Epithelial cell of esophagus (primary cell): ENCODE results near the gene NGFR.
A peak's percentile ranks its signal among the peaks of the same experiment; 100 is the strongest.

Source experiments
- DNase-seq: peaks from one replicate; pipeline ENCODE4 v3.0.0; 2010; ENCODE audit warnings: low read depth
- H3K4me3 ChIP-seq: 2 replicates; pipeline ENCODE4 v1.5.1; 2011; ENCODE audit warnings: mild to moderate bottlenecking, low read length, control low read depth
- TF ChIP-seq, protein P1 (sequence below): IDR thresholded peaks from 2 replicates; pipeline ENCODE4 v1.5.1; 2011; ENCODE audit warnings: low read depth, mild to moderate bottlenecking, low read length, control low read depth, inconsistent platforms; ENCODE audit not compliant: insufficient read depth; ENCODE audit errors: missing control alignments

Gene NGFR, protein sequence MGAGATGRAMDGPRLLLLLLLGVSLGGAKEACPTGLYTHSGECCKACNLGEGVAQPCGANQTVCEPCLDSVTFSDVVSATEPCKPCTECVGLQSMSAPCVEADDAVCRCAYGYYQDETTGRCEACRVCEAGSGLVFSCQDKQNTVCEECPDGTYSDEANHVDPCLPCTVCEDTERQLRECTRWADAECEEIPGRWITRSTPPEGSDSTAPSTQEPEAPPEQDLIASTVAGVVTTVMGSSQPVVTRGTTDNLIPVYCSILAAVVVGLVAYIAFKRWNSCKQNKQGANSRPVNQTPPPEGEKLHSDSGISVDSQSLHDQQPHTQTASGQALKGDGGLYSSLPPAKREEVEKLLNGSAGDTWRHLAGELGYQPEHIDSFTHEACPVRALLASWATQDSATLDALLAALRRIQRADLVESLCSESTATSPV

DNA sequence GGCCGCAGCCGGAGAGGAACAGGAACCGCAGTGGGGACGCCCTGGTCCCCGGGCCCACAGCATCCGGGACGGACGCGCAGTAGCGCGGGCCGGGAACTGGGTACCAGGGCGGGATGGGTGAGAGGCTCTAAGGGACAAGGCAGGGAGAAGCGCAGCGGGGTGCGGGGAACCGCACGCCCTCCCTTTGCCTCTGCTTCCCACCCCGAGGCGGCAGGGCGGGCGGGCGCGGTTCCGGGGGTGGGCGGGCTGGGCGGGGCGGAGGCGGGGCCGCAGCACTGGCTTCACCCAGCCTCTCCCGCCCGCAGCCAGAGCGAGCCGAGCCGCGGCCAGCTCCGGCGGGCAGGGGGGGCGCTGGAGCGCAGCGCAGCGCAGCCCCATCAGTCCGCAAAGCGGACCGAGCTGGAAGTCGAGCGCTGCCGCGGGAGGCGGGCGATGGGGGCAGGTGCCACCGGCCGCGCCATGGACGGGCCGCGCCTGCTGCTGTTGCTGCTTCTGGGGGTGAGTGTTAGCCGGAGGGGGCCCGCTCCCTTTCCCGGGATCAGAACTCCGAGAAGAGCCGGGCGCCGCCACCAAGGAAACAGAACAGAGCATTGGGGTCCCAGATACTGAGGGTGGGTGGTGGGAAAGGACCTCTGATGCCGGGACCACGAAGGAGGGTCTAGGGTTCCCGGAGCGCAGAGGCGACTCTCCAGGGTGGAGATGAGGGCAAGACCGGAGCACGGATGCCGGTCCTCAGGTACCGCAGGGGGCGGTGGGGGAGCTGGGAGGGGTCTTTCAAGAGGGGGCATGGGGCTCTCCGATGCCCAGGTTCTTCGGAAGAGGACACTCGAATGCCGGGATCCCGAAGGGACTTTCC, at the start of gene NGFR:
NGFR (plus strand) TSS at position 308 of the 856 bp plus-strand sequence; CDS start at position 433, 125 bp downstream.
- TF ChIP-seq, protein P1, sequence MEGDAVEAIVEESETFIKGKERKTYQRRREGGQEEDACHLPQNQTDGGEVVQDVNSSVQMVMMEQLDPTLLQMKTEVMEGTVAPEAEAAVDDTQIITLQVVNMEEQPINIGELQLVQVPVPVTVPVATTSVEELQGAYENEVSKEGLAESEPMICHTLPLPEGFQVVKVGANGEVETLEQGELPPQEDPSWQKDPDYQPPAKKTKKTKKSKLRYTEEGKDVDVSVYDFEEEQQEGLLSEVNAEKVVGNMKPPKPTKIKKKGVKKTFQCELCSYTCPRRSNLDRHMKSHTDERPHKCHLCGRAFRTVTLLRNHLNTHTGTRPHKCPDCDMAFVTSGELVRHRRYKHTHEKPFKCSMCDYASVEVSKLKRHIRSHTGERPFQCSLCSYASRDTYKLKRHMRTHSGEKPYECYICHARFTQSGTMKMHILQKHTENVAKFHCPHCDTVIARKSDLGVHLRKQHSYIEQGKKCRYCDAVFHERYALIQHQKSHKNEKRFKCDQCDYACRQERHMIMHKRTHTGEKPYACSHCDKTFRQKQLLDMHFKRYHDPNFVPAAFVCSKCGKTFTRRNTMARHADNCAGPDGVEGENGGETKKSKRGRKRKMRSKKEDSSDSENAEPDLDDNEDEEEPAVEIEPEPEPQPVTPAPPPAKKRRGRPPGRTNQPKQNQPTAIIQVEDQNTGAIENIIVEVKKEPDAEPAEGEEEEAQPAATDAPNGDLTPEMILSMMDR: no peak
- peak; percentile 34 for DNase-seq
- H3K4me3 ChIP-seq: peak within 1 kb of the TSS; percentile 22

GRCh38 chr17:49445591-49445990, 49.5 kb upstream of the NGFR start:
- TF ChIP-seq, protein P1: no peak
- DNase-seq: no peak

DNA sequence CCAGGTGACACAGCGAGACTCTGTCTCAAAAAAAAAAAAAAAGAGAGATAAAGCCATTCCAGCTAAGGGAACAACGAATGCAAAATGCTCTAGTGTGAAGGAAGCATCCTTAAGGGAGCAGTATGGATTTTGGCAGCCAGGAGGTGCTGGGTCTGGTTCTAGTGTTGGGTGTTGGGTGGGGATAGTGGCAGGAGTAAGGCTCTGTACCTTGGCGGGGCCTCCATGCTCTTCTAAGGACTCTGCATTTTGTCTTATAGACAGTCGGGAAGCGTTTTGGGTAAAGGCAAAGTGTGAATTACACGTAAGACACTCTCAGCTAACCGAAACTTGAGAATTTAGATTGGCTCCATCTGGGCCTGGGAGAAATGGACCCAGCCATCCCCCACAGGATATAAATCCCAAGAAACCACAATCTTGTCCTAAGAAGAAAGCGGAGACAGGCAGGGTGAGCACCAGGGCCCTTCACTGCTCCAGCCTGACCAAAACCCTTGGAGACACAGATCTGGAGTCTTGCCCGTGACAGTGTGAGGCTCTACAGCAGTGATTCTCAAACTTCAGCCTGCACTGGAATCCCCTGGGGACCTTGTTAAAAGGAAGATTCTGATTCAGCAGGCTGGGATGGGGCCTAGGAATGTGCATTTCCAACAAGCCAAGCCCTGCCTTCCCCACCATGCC, 47.3 kb upstream of the NGFR start:
- TF ChIP-seq, protein P1: peak; percentile 7
- DNase-seq: no peak
- H3K4me3 ChIP-seq: no peak overlapping the region

More at GRCh38 chr17:49445591-49445990, 49.5 kb upstream of the NGFR start:
- H3K4me3 ChIP-seq: no peak overlapping the region

DNA sequence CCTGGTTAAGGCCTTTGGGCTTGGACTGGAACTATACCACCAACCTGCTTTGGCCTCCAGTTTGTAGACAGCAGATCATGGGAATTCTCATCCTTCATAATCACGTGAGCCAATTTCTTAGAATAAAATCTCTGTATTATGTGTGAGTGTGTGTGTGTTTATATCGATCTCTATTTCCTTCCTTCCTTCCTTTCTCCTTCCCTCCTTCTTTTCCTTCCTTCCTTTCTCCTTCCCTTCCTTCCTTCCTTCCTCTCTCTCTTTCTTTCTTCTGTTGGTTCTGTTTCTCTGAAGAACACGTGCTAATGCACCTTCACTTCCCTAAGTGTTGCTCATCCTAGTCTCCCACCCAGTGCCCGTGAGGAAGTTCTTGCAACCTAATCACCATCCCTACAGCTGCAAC, 44.9 kb upstream of the NGFR start:
- DNase-seq: no peak
- H3K4me3 ChIP-seq: no peak overlapping the region
- TF ChIP-seq, protein P1: no peak

GRCh38 chr17:49450735-49451134, 44.4 kb upstream of the NGFR start:
- TF ChIP-seq, protein P1: no peak
- no peak overlapping the region for H3K4me3 ChIP-seq
- peak; percentile 82 for DNase-seq

- TF ChIP-seq, protein P1: no peak
- no peak for DNase-seq
These were observed 42.9 kb upstream of the NGFR start for GRCh38 chr17:49452201-49452600.

More at GRCh38 chr17:49452201-49452600, 42.9 kb upstream of the NGFR start:
- no peak overlapping the region for H3K4me3 ChIP-seq
